ENCODE results near the gene SIRT2. TPM values are rescaled to one million over a fixed set of nuclear protein-coding genes. Genes with fewer than 3 reads are reported as not detected.
"Not testable (repeated sequence)": the region's sequence is repeated elsewhere in the genome, so short reads cannot be mapped to it uniquely, and the experiment has no call there.

SIRT2 gene
- total RNA-seq, 2 experiments from 2014 or later: 25.5 to 32.1 TPM

DNA sequence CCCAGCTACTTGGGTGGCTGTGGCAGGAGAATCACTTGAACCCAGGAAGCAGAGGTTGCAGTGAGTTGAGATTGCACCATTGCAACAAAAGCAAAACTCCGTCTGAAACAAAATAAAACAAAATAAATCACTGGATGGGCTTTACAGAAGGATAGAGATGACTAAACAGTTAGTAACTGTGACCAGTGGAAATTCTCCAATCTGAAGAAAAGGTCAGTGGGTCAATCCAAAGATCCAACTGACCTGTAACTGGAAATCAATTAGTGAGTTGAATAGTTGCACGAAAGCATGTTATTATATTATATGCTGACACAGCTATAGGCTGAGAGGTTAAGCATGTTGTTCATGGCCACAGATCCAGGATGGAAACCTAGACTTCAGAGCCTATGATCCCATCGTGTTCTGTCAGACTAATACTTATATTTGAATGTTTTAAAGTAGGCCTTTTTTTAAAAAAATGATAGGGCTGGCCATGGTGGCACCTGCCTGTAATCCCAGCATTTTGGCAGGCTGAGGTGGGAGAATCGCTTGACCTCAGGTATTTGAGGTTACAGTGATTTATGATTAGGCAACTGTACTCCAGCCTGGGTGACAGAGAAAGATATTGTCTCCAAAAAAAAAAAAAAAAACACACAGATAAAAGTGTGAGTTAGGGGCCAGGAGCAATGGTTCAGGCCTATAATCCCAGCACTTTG is 69.2 kb downstream of the SIRT2 start:
- H3K4me3 ChIP-seq (ENCODE audit: low read depth, low read length, poor library complexity, severe bottlenecking): peak overlapping the region; percentile 85
- peaks cover 7% of the 10 kb centered on the region; the same call in 1 of the 2 replicates for H3K79me2 ChIP-seq (ENCODE audit: insufficient read depth, low read depth, low read length)

DNA sequence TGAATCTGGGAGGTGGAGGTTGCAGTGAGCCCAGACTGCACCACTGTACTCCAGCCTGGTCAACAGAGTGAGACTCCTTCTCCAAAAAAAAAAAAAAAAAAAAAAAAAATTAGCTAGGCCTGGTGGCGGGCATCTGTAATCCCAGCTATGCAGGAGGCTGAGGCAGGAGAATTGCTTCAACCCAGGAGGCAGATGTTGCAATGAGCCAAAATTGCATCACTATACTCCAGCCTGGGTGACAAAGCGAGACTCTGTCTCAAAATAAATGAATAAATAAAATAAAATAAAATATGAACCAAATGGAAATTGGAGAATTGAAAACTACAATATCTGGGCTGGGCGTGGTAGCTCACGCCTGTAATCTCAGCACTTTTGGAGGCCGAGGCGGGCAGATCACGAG is 70.2 kb downstream of the SIRT2 start:
- H2AFZ ChIP-seq (ENCODE audit: low read length); H3K9me2 ChIP-seq (ENCODE audit: insufficient read depth, low read length); H3K79me2 ChIP-seq (ENCODE audit: insufficient read depth, low read depth, low read length); intact Hi-C loops (cut with micrococcal nuclease; ENCODE audit: unreplicated experiment); H3K9me3 ChIP-seq (ENCODE audit: low read length); CTCF ChIA-PET (ENCODE audit: unreplicated experiment); H4K20me1 ChIP-seq (ENCODE audit: insufficient read depth, low read length); DNase-seq (ENCODE audit: low spot score); H3K4me3 ChIP-seq (ENCODE audit: low read depth, low read length, poor library complexity, severe bottlenecking); H3K27ac ChIP-seq (ENCODE audit: low read depth, low read length, poor library complexity, severe bottlenecking); BruUV-seq (replicated peaks); H3K4me2 ChIP-seq (ENCODE audit: low read length): not testable (repeated sequence)
- POLR2A ChIA-PET: interaction anchor here (0.6 kb wide), 1 partner anchor 101 kb away, joined by 4 read pairs; the partner anchor contains the start of genes MRPS12 and SARS2
- peaks cover 17% of the 10 kb centered on the region for H3K4me1 ChIP-seq (ENCODE audit: insufficient read depth, low read length, poor library complexity, severe bottlenecking)
- H3K36me3 ChIP-seq (ENCODE audit: insufficient read depth, low read length): peaks cover 29% of the 10 kb centered on the region

More for the DNA sequence above, 69.2 kb downstream of the SIRT2 start:
- peak overlapping the region; percentile 100; the same call in 1 of the 2 replicates for H3K4me2 ChIP-seq (ENCODE audit: low read length)
- no peaks in the 10 kb centered on the region for H3K9me2 ChIP-seq (ENCODE audit: insufficient read depth, low read length)
- CTCF ChIA-PET (ENCODE audit: unreplicated experiment): no interaction called here
- intact Hi-C loops (cut with micrococcal nuclease; ENCODE audit: unreplicated experiment): no loop called here
- no peaks in the 10 kb centered on the region for H4K20me1 ChIP-seq (ENCODE audit: insufficient read depth, low read length)
- peaks cover 30% of the 10 kb centered on the region for H3K36me3 ChIP-seq (ENCODE audit: insufficient read depth, low read length)
- no peak overlapping the region for H2AFZ ChIP-seq (ENCODE audit: low read length)
- H3K27ac ChIP-seq (ENCODE audit: low read depth, low read length, poor library complexity, severe bottlenecking): no peak overlapping the region
- no peak for DNase-seq (ENCODE audit: low spot score)
- H3K9me3 ChIP-seq (ENCODE audit: low read length): no peaks in the 10 kb centered on the region
- TF ChIP-seq, protein P1, sequence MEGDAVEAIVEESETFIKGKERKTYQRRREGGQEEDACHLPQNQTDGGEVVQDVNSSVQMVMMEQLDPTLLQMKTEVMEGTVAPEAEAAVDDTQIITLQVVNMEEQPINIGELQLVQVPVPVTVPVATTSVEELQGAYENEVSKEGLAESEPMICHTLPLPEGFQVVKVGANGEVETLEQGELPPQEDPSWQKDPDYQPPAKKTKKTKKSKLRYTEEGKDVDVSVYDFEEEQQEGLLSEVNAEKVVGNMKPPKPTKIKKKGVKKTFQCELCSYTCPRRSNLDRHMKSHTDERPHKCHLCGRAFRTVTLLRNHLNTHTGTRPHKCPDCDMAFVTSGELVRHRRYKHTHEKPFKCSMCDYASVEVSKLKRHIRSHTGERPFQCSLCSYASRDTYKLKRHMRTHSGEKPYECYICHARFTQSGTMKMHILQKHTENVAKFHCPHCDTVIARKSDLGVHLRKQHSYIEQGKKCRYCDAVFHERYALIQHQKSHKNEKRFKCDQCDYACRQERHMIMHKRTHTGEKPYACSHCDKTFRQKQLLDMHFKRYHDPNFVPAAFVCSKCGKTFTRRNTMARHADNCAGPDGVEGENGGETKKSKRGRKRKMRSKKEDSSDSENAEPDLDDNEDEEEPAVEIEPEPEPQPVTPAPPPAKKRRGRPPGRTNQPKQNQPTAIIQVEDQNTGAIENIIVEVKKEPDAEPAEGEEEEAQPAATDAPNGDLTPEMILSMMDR (conservative IDR thresholded peaks at IDR 0.05; ENCODE audit: low read length): no peak
- TF ChIP-seq EZH2phosphoT487 (IDR thresholded peaks at IDR 0.05; ENCODE audit: borderline replicate concordance, low read depth, low read length): no peak
- POLR2A ChIA-PET: interaction anchor here (0.5 to 1.0 kb wide), 4 partner anchors 21 to 834 kb away, joined by 3 to 5 read pairs (median 4); no protein-coding TSS in a partner anchor
- BruUV-seq (replicated peaks): no TSS peak
- peaks cover 17% of the 10 kb centered on the region for H3K4me1 ChIP-seq (ENCODE audit: insufficient read depth, low read length, poor library complexity, severe bottlenecking)

Other genes with a start within 250 kb of the SIRT2 start
- gene CAPN12, start 155.1 kb downstream of the SIRT2 start, total RNA-seq (2014; rRNA removed; shearing (Covaris generic)): 1.2 and 2.9 TPM in 2 replicates
- gene CAPN12, start 155.1 kb downstream of the SIRT2 start, total RNA-seq (2022): 2.6 and 3.7 TPM in 2 replicates
- not detected in 2 replicates for gene LGALS7, start 126.1 kb downstream of the SIRT2 start, total RNA-seq (2014; rRNA removed; shearing (Covaris generic))
- gene LGALS7, start 126.1 kb downstream of the SIRT2 start, total RNA-seq (2022): not detected in 2 replicates
- gene LGALS7B, start 110.4 kb downstream of the SIRT2 start, total RNA-seq (2014; rRNA removed; shearing (Covaris generic)): not detected in 2 replicates
- not detected in 2 replicates for gene LGALS7B, start 110.4 kb downstream of the SIRT2 start, total RNA-seq (2022)
- 0.70 and 1.0 TPM in 2 replicates for gene LGALS4, start 86.7 kb downstream of the SIRT2 start, total RNA-seq (2014; rRNA removed; shearing (Covaris generic))
- gene LGALS4, start 86.7 kb downstream of the SIRT2 start, total RNA-seq (2022): 1.1 and 1.3 TPM in 2 replicates
- 68.8 and 70.9 TPM in 2 replicates for gene ECH1, start 67.8 kb downstream of the SIRT2 start, total RNA-seq (2014; rRNA removed; shearing (Covaris generic))
- gene ECH1, start 67.8 kb downstream of the SIRT2 start, total RNA-seq (2022): 124 and 134 TPM in 2 replicates
- gene HNRNPL, start 49.6 kb downstream of the SIRT2 start, total RNA-seq (2014; rRNA removed; shearing (Covaris generic)): 236 and 263 TPM in 2 replicates
- gene HNRNPL, start 49.6 kb downstream of the SIRT2 start, total RNA-seq (2022): 655 and 706 TPM in 2 replicates
- 26.3 and 33.3 TPM in 2 replicates for gene RINL, start 21.3 kb downstream of the SIRT2 start, total RNA-seq (2014; rRNA removed; shearing (Covaris generic))
- 38.4 and 42.1 TPM in 2 replicates for gene RINL, start 21.3 kb downstream of the SIRT2 start, total RNA-seq (2022)
- 16.0 and 20.4 TPM in 2 replicates for gene NFKBIB, start 351 bp upstream of the SIRT2 start, total RNA-seq (2014; rRNA removed; shearing (Covaris generic))
- 22.0 and 25.3 TPM in 2 replicates for gene NFKBIB, start 351 bp upstream of the SIRT2 start, total RNA-seq (2022)
- 1.5 and 7.0 TPM in 2 replicates for gene CCER2, start 12.6 kb upstream of the SIRT2 start, total RNA-seq (2014; rRNA removed; shearing (Covaris generic))
- 3.3 and 4.3 TPM in 2 replicates for gene CCER2, start 12.6 kb upstream of the SIRT2 start, total RNA-seq (2022)
- 29.5 and 37.7 TPM in 2 replicates for gene SARS2, start 31.1 kb upstream of the SIRT2 start, total RNA-seq (2014; rRNA removed; shearing (Covaris generic))
- 50.2 and 52.8 TPM in 2 replicates for gene SARS2, start 31.1 kb upstream of the SIRT2 start, total RNA-seq (2022)
- 74.6 TPM in 2 replicates for gene MRPS12, start 31.3 kb upstream of the SIRT2 start, total RNA-seq (2014; rRNA removed; shearing (Covaris generic))
- 55.5 and 63.5 TPM in 2 replicates for gene MRPS12, start 31.3 kb upstream of the SIRT2 start, total RNA-seq (2022)
- gene FBXO17, start 76.1 kb upstream of the SIRT2 start, total RNA-seq (2014; rRNA removed; shearing (Covaris generic)): not detected in 2 replicates
- gene FBXO17, start 76.1 kb upstream of the SIRT2 start, total RNA-seq (2022): not detected in 2 replicates
- gene FBXO27, start 132.9 kb upstream of the SIRT2 start, total RNA-seq (2014; rRNA removed; shearing (Covaris generic)): 1.0 TPM in 1 of 2 replicates, not detected in the other
- gene FBXO27, start 132.9 kb upstream of the SIRT2 start, total RNA-seq (2022): 9.6 and 10.5 TPM in 2 replicates
- not detected in 2 replicates for gene ACP7, start 184.8 kb upstream of the SIRT2 start, total RNA-seq (2014; rRNA removed; shearing (Covaris generic))
- gene ACP7, start 184.8 kb upstream of the SIRT2 start, total RNA-seq (2022): not detected in 2 replicates
- 7.8 and 8.1 TPM in 2 replicates for gene PAK4, start 226.2 kb upstream of the SIRT2 start, total RNA-seq (2014; rRNA removed; shearing (Covaris generic))
- 26.7 and 34.8 TPM in 2 replicates for gene PAK4, start 226.2 kb upstream of the SIRT2 start, total RNA-seq (2022)